Breast epithelium (tissue), 4 donors: ENCODE results near the gene LSS. TPM values are rescaled to one million over a fixed set of nuclear protein-coding genes. Genes with fewer than 3 reads are reported as not detected.
A peak's percentile ranks its signal among the peaks of the same experiment; 100 is the strongest.
"Not testable (repeated sequence)": the region's sequence is repeated elsewhere in the genome, so short reads cannot be mapped to it uniquely, and the experiment has no call there.

Experiments
- DNase-seq, 2 donors: peaks; one replicate each; pipeline ENCODE4 v3.0.0-alpha.2; 2019; ENCODE audit warnings: low spot score in 2 of 2
- H3K27ac ChIP-seq, 2 donors: fragments of 200-600 bp; sonication (generic) in 1 of 2; one replicate each; pipeline ENCODE4 v1.5.1; 2016 to 2019; ENCODE audit warnings: mild to moderate bottlenecking in 1 of 2
- H3K27me3 ChIP-seq, 2 donors: fragments of 200-600 bp; sonication (generic) in 1 of 2; one replicate each; pipeline versions ENCODE4 v1.5.1 to v1.6.0; 2017 to 2019; ENCODE audit warnings: control low read depth in 1 of 2, mild to moderate bottlenecking in 1 of 2
- H3K36me3 ChIP-seq: fragments of 200-600 bp; one replicate; pipeline ENCODE4 v1.5.1; 2019
- H3K4me1 ChIP-seq, 2 donors: fragments of 200-600 bp; sonication (generic); one replicate each; pipeline ENCODE4 v1.5.1; 2016 to 2019; ENCODE audit warnings: control low read depth in 1 of 2
- H3K4me3 ChIP-seq, 3 donors: fragments of 200-600 bp; sonication (generic); 1 replicate in 2 of 3; 2 replicates in 1 of 3; pipeline ENCODE4 v1.5.1; 2016 to 2019; ENCODE audit warnings: mild to moderate bottlenecking in 3 of 3, moderate library complexity in 2 of 3
- H3K9me3 ChIP-seq, 2 donors: fragments of 200-600 bp; sonication (generic) in 1 of 2; one replicate each; pipeline ENCODE4 v1.5.1; 2016 to 2019; ENCODE audit warnings: control low read depth in 1 of 2
- POLR2A ChIP-seq: fragments of 450-650 bp; IDR thresholded peaks from one replicate; pipeline ENCODE4 v1.6.1; 2016; ENCODE audit warnings: antibody characterized with exemption, mild to moderate bottlenecking, moderate library complexity
- POLR2AphosphoS5 ChIP-seq, 3 donors: sonication (generic); formaldehyde crosslinking; IDR thresholded peaks; one replicate each; pipeline ENCODE4 v1.6.1; 2017; ENCODE audit warnings: antibody characterized with exemption in 3 of 3
- intact Hi-C: fragments of 100-400 bp; cut with DNase I; formaldehyde crosslinking; loops from one replicate; pipeline ENCODE4 v1.15.1; 2023; ENCODE audit warnings: low total_unique reads
- total RNA-seq, 3 donors: library from RNA; depleted of rRNA; stranded (reverse); fragments of >200 nt; gene quantifications; one replicate each; pipeline ENCODE4 v1.1.0, GENCODE V29; 2016
- TF ChIP-seq, protein P1 (sequence below), 3 donors: fragments of 450-650 bp; IDR thresholded peaks; one replicate each; pipeline ENCODE4 v1.5.1; 2016 to 2017; ENCODE audit warnings: antibody characterized with exemption in 3 of 3, mild to moderate bottlenecking in 3 of 3, moderate library complexity in 3 of 3

The LSS gene
- total RNA-seq, 3 donors from 2014 or later, result 41.4 to 144 (median 56.4) TPM

DNA sequence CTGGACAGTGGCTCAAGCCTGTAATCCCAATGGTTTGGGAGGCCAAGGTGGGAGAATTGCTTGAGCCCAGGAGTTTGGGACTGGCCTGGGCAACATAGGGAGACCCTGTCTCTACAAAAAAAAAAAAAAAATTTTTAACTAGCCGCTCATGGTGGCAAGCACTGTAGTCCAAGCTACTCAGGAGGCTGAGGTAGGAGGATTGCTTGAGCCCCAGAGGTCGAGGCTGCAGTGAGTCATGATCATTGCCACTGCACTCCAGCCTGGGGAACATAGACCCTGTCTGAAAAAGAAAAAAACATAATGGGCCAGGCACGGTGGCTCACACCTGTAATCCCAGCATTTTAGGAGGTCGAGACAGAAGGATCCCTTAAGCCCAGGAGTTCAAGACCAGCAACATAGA, 49.6 kb downstream of the LSS start:
- TF ChIP-seq POLR2AphosphoS5 (IDR thresholded peaks at IDR 0.05) (no peak), POLR2A (no peak)
- TF ChIP-seq, protein P1, sequence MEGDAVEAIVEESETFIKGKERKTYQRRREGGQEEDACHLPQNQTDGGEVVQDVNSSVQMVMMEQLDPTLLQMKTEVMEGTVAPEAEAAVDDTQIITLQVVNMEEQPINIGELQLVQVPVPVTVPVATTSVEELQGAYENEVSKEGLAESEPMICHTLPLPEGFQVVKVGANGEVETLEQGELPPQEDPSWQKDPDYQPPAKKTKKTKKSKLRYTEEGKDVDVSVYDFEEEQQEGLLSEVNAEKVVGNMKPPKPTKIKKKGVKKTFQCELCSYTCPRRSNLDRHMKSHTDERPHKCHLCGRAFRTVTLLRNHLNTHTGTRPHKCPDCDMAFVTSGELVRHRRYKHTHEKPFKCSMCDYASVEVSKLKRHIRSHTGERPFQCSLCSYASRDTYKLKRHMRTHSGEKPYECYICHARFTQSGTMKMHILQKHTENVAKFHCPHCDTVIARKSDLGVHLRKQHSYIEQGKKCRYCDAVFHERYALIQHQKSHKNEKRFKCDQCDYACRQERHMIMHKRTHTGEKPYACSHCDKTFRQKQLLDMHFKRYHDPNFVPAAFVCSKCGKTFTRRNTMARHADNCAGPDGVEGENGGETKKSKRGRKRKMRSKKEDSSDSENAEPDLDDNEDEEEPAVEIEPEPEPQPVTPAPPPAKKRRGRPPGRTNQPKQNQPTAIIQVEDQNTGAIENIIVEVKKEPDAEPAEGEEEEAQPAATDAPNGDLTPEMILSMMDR (IDR thresholded peaks at IDR 0.05), result no peak

DNA sequence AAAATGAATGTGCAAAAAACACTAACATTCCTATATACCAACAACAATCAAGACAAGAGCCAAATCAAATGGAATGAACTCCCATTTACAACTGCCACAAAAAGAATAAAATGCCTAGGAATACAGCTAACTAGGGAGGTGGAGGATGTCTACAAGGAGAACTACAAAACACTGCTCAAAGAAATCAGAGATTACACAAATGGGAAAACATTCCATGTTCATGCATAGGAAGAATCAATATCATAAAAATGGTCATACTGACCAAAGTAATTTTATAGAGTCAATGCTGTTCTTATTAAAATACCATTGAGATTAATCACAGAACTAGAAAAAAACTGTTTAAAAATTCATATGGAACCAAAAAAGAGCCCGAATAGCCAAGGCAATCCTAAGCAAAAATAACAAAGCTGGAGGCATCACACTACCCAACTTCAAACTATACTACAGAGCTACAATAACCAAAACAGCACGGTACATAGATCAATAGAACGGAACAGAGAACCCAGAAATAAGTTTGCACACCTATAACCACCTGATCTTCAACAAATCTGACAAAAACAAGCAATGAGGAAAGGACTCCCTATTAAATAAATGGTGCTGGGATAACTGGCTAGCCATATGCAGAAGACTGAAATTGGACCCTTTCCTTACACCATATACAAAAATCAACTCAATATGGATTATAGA, 52.0 kb downstream of the LSS start:
- H3K4me1 ChIP-seq, H3K36me3 ChIP-seq, intact Hi-C loops, DNase-seq, H3K27me3 ChIP-seq, H3K27ac ChIP-seq, H3K4me3 ChIP-seq, H3K9me3 ChIP-seq: not testable (repeated sequence)

More for the DNA sequence above, 49.6 kb downstream of the LSS start:
- intact Hi-C loops, result no loop called here
- DNase-seq, result peak in 1 of 2 donors; percentile 9
- H3K27ac ChIP-seq, result no peak overlapping the region
- no peaks in the 10 kb centered on the region for H3K4me1 ChIP-seq
- no peak overlapping the region for H3K4me3 ChIP-seq
- H3K36me3 ChIP-seq, result no peaks in the 10 kb centered on the region
- H3K9me3 ChIP-seq, result peaks cover 0 to 5% of the 10 kb centered on the region in 2 donors
- no peaks in the 10 kb centered on the region for H3K27me3 ChIP-seq

DNA sequence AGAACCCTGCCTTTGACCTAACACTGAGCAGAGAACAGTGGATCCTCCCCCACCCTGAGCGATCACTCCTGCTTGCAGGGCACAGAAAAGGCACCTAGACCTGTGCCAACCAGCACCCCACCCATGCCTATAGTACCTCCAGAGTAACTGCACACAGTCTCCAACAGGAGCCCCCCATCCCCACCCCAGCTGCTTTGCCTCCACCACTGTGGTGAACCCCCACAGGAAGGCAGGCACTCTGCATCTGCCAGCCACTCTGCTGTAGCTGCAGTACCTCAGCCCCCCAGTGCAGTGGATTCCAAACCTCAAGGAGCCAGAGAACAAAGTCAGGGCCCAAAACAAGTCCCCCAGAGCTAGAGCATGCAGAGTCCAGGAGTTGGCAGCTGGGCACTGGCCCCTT, 55.0 kb downstream of the LSS start:
- no peak overlapping the region for H3K27ac ChIP-seq
- H3K36me3 ChIP-seq, result no peaks in the 10 kb centered on the region
- H3K4me3 ChIP-seq, result no peak overlapping the region
- TF ChIP-seq POLR2AphosphoS5 (IDR thresholded peaks at IDR 0.05) (no peak), POLR2A (no peak)
- TF ChIP-seq, protein P1 (IDR thresholded peaks at IDR 0.05), result no peak
- DNase-seq, result no peak
- no peaks in the 10 kb centered on the region for H3K27me3 ChIP-seq
- peaks cover 0 to 5% of the 10 kb centered on the region in 2 donors for H3K9me3 ChIP-seq
- intact Hi-C loops, result no loop called here
- no peaks in the 10 kb centered on the region for H3K4me1 ChIP-seq

DNA sequence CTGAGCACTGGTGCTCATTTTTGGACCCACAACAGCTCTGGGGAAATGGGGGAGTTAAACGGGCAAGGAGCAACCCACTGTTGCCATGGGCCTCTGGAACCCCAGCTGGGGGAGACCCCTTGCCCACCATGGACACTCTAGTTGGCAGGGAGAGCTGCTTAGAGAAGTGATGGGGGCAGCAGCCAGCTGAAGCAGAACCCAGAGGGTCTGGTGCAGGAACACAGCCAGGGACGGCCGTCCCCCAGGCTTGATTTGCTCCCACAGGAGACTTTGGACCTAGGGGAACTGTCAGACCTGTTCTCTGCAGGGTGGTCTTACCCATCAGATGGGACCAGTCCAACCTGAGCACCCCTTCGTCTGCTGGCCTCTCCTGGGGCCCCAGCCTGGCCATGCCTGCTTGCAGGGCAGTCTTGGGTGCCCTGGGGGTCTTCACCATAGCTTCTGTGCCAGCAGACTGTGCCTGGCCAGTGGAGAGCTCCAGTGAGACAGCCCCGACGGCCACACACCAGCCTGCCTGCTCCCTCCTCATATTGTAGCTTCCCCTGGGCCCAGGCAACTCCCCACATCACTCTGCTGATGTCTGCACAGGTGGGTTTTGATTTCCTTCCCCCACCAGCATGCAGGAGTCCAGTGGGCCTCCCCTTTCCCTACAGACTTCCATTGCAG, 55.6 kb downstream of the LSS start:
- TF ChIP-seq POLR2A (no peak), POLR2AphosphoS5 (IDR thresholded peaks at IDR 0.05) (no peak)
- TF ChIP-seq, protein P1 (IDR thresholded peaks at IDR 0.05), result no peak
- H3K4me3 ChIP-seq, result no peak overlapping the region
- H3K4me1 ChIP-seq, result no peaks in the 10 kb centered on the region
- no peak overlapping the region for H3K27ac ChIP-seq
- intact Hi-C loops, result no loop called here
- no peaks in the 10 kb centered on the region for H3K36me3 ChIP-seq
- H3K9me3 ChIP-seq, result peaks cover 0 to 5% of the 10 kb centered on the region in 2 donors
- H3K27me3 ChIP-seq, result no peaks in the 10 kb centered on the region
- no peak for DNase-seq

DNA sequence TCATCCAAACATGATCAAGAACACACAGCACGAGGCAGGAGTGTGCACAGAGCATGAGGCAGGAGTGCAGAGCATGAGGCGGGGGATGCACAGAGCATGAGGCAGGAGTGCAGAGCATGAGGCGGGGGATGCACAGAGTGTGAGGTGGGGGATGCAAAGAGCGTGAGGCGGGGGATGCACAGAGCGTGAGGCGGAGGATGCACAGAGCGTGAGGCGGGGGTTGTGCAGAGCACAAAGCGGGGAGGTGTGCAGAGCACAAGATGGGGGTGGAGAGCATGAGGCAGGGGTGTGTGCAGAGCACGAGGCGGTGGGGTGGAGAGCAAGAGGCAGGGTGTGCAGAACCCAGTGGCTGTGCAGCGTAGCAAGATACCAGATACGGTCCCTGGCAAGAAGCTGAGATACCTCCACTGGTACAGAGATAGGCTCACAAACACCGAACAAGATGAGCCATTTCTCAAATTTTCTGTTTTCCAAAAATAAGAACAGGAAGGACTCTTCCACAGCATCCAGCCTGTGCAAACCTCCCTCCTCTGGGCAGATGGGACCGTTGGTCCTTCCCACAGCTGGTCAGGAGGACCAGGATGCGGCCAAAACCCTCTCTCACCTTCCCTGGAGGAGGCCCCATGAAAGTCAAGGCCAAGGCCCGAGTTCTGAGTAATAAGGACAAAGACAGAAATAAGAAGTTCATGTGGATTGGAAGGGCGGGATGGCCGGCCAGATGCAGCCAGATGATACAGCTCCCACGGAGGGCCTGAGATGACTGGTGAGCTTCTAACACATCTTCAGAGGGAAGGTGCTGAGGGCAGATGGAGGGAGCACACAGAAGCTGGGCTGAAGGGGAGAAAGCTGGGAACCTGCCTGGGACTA, 56.3 kb downstream of the LSS start:
- H3K36me3 ChIP-seq, result no peaks in the 10 kb centered on the region
- intact Hi-C loops, result no loop called here
- H3K27ac ChIP-seq, result no peak overlapping the region
- H3K27me3 ChIP-seq, result no peaks in the 10 kb centered on the region
- H3K4me1 ChIP-seq, result no peaks in the 10 kb centered on the region
- DNase-seq, result no peak
- H3K4me3 ChIP-seq, result no peak overlapping the region
- no peak for TF ChIP-seq POLR2AphosphoS5 (IDR thresholded peaks at IDR 0.05)
- TF ChIP-seq POLR2A, result no peak
- TF ChIP-seq, protein P1 (IDR thresholded peaks at IDR 0.05), result no peak
- H3K9me3 ChIP-seq, result peaks cover 0 to 5% of the 10 kb centered on the region in 2 donors
